Measurements from ENCODE around the gene GATD1.

Gene GATD1

DNA sequence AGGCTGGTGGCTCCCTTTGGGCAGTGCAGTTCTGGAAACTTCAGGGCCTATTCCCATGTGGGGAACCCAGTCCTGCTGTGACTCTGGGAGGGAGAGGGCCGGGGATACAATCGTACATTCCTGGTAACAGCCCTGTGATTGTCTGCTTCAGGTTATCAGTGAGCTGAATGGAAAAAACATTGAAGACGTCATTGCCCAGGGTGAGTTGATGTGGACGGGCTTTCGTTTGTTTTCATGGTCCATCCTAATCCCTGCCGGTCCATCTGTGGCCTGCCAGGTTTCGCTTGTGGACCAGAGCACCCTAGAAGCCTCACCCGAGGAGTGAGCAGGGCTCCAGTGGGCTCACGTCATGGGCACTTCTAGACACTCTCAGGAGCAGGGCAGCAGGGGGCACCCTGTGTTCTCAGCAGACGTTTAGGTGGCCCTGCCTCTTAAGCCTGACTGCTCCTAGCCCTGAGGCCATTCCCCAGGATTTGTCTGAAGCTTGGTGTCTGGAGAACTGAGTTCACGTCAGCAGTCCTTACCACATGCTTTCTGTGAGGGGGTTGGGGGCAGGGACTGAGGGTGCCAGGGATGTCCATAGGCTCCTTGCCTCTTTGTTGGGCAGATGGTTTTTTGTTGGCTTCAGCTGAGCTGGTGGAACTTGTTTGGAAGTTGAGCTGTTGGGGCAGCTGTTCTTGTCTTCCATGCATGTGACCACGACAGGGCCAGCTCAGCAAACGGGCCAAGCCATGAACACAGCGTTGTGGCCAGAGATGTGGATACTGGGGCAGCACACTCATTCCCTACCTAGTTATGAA is 34.4 kb upstream of the GATD1 start:
- no peak for DNase-seq (ENCODE audit: insufficient read length)
- TF ChIP-seq TAF1 (IDR thresholded peaks at IDR 0.05; ENCODE audit: borderline replicate concordance, low read depth, low read length) (no peak), POLR2AphosphoS5 (IDR thresholded peaks at IDR 0.05; ENCODE audit: low read depth, low read length) (0 out of 2 replicates have a peak, but pooled peaks have one; percentile 34), POLR2A (IDR thresholded peaks at IDR 0.05; ENCODE audit: low read depth, low read length) (no peak; the same call in 1 of the 2 replicates)
- FAIRE-seq: peak; percentile 63

GRCh38 chr11:810040-810567 is 32.8 kb upstream of the GATD1 start:
- no peak; the same call in 1 of the 2 replicates for TF ChIP-seq POLR2AphosphoS5 (IDR thresholded peaks at IDR 0.05; ENCODE audit: low read depth, low read length)
- FAIRE-seq (no peak), DNase-seq (ENCODE audit: insufficient read length) (no peak)

DNA sequence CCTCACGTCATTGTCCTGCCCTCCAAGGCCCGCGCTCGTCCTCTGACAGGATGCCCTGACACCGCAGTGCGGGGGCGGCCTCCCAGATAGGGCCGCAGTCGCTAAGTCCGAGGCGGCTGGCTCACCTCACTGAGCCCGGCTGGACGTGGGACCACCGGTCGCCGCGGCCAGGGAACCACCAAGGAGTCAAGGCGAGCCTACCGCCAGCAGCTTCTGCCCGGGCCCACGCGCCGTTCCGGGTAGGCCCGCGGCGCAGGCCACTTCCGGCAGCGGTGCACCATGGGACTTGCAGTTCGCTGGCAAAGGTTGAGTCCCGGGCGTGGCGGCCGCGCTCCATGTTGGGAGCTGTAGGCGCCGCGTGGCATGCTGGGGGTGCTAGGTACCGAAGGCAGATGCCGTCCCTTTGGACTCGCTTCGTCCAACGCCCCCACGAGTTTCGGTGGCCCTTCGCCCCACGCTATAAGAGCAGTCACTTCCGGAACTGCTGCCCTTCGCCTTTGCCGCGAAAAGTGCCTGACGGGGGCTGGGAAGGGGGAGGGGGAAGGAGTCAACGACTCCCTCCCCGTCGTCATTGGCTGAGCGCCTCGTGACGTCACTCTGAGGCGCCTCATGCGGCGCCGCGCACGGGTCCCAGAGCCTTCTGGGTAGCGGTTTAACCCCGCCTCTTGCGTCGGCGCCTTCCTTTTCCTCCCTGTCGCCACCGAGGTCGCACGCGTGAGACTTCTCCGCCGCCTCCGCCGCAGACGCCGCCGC is 32.2 kb upstream of the GATD1 start, which contains the start of gene RPLP2:
Gene RPLP2, plus strand, starts transcription at position 681 of the 753 bp plus-strand sequence. CDS start 268 bp downstream, outside the sequence.
- DNase-seq (ENCODE audit: insufficient read length) (peak; percentile 99), FAIRE-seq (peak; percentile 100)
- TF ChIP-seq POLR2AphosphoS5 (IDR thresholded peaks at IDR 0.05; ENCODE audit: low read depth, low read length): peak; percentile 98
- peak; percentile 97 for TF ChIP-seq TAF1 (IDR thresholded peaks at IDR 0.05; ENCODE audit: borderline replicate concordance, low read depth, low read length)
- TF ChIP-seq POLR2A (IDR thresholded peaks at IDR 0.05; ENCODE audit: low read depth, low read length): peak; percentile 94

- FAIRE-seq (peak; percentile 60), DNase-seq (ENCODE audit: insufficient read length) (no peak)
- TF ChIP-seq POLR2A (IDR thresholded peaks at IDR 0.05; ENCODE audit: low read depth, low read length) (no peak), POLR2AphosphoS5 (IDR thresholded peaks at IDR 0.05; ENCODE audit: low read depth, low read length) (no peak), TAF1 (IDR thresholded peaks at IDR 0.05; ENCODE audit: borderline replicate concordance, low read depth, low read length) (no peak)
Measured at GRCh38 chr11:808427-809286, 31.4 kb upstream of the GATD1 start.

DNA sequence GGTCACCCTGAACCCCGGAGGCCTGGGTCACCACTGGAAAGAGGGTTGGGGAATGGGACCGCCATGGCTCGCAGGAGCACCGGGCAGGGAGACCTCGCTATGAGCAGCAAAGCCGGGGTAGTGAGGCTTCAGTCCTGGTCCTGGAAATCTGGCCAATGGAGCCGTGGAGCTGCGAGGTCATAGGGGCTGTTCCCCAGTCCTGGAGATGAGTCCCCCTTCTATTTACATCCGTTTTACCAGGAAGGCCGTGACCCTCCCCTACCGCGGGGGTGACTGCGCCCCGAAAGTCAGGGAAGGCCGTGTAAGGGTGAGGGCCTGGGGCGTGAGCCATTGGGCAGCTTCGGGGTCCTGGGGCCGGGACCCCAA is 27.3 kb upstream of the GATD1 start:
- FAIRE-seq: no peak
- DNase-seq (ENCODE audit: insufficient read length): no peak
- TF ChIP-seq POLR2AphosphoS5 (IDR thresholded peaks at IDR 0.05; ENCODE audit: low read depth, low read length) (no peak), TAF1 (IDR thresholded peaks at IDR 0.05; ENCODE audit: borderline replicate concordance, low read depth, low read length) (no peak), POLR2A (IDR thresholded peaks at IDR 0.05; ENCODE audit: low read depth, low read length) (no peak)

DNA sequence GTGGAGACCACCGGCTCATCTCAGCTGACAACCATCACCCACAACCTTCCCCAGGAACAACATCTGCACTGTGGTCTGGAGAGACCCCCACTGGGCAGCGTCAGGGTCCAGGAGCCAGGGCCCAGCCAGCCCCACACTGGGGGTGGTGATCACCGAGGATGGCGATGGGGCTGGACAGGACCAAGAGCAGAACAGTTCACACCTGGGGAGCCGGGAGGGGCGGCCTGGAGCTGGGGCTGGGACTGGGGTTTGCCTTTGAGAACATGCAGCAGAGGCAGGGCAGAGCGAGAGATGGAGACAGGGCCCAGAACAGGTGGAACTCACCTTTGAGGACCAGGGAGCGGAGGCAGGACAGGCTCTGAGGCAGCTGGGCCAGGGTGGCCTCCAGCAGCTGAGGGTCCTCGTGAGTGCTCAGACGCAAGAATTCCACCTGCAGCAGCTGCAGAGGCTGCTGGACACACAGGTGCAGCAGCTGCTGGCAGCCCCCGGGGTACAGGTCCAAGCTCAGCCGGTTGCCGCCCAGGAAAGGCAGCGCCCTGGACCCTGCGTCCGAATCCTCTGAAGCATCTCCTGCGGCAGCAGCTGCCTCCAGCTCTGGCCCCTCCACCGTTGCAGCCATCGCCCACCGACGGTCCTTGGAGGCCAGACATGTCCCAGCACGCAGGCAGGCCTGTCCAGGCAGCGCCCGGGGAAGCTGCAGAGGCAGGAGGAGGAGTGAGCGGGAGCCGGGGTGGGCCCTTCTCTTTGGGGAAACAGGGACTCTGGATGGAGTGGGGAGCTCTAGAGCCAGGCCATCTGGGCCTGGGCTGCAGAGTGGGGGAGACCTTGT is 26.7 kb upstream of the GATD1 start:
- FAIRE-seq (peak; percentile 76), DNase-seq (ENCODE audit: insufficient read length) (no peak)
- TF ChIP-seq TAF1 (IDR thresholded peaks at IDR 0.05; ENCODE audit: borderline replicate concordance, low read depth, low read length): no peak
- TF ChIP-seq POLR2AphosphoS5 (IDR thresholded peaks at IDR 0.05; ENCODE audit: low read depth, low read length): no peak
- no peak for TF ChIP-seq POLR2A (IDR thresholded peaks at IDR 0.05; ENCODE audit: low read depth, low read length)

- TF ChIP-seq TAF1 (IDR thresholded peaks at IDR 0.05; ENCODE audit: borderline replicate concordance, low read depth, low read length) (no peak), POLR2AphosphoS5 (IDR thresholded peaks at IDR 0.05; ENCODE audit: low read depth, low read length) (no peak), POLR2A (IDR thresholded peaks at IDR 0.05; ENCODE audit: low read depth, low read length) (no peak)
- no peak for DNase-seq (ENCODE audit: insufficient read length)
- FAIRE-seq: no peak
Measured at GRCh38 chr11:803467-803742, 26.1 kb upstream of the GATD1 start.

DNA sequence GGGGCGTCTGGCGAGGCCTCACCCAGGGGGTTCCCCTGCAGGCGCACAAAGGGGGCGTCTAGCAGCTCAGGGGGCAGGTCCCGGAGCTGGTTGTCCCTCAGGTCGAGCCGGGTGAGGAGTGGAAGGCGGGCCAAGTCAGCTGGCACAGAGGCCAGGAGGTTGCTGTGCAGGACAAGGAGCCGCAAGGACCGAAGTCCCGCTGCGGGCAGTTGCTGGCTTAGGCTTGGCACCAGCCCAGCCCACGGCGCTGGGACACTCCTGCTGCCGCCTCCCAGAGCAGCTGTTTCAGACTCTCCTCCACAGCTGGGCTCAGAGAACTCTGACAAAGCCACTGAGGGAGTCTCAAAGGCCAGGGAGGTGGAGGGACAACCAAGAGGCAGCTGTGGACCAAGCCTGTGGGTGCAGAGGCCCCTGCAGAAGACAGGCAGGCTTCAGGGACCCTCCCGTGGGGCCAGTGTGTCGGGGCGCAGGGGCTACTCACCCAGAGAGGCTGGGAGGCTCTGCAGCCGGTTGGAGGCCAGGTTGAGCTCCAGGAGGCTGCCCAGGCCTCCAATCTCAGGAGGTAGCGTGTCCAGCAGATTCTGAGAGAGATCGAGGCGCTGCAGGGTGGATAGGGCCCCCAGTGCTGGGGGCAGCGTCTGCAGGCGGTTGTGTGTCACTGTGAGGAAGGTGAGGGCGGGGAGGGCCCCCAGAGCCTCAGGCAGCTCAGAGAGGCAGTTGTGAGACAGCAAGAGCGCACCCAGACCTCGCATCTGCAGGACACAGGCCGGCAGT is 25.6 kb upstream of the GATD1 start:
- FAIRE-seq (no peak), DNase-seq (ENCODE audit: insufficient read length) (no peak)
- TF ChIP-seq POLR2A (IDR thresholded peaks at IDR 0.05; ENCODE audit: low read depth, low read length) (no peak), TAF1 (IDR thresholded peaks at IDR 0.05; ENCODE audit: borderline replicate concordance, low read depth, low read length) (no peak), POLR2AphosphoS5 (IDR thresholded peaks at IDR 0.05; ENCODE audit: low read depth, low read length) (no peak)

DNA sequence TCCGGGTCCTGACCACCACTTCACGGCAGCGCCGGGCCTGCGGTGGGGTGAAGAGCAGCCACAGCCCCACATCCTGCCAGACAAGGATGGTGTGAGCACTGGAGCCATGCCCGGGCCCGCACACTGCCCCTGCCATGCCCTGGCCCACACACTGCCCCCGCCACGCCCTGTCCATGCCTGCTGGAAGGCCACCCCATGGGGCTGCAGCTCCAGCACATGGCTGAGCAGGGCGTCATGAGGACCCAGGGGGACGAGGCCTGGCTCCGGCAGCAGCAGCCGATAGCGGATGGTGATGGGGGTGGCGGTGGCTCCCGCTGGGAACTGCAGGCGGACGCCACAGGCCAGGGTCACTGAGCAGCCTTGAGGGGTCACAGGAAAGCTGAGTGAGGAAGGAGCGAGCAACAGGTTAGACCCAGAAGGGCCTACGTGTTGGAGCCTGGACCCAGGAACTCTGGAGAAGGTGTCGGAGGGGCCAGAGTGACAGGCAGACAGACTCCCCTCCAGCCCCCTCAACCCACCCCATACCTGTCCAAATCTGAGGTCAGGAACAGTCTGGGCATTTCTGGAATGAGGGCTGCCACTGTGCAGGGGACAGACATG is 24.8 kb upstream of the GATD1 start:
- TF ChIP-seq POLR2AphosphoS5 (IDR thresholded peaks at IDR 0.05; ENCODE audit: low read depth, low read length) (no peak), POLR2A (IDR thresholded peaks at IDR 0.05; ENCODE audit: low read depth, low read length) (no peak), TAF1 (IDR thresholded peaks at IDR 0.05; ENCODE audit: borderline replicate concordance, low read depth, low read length) (no peak)
- FAIRE-seq (no peak), DNase-seq (ENCODE audit: insufficient read length) (no peak)
